COR-L47 (cell line): ENCODE data around the gene IQSEC3.
A peak's percentile ranks its signal among the peaks of the same experiment; 100 is the strongest.
"Not testable (repeated sequence)": the region's sequence is repeated elsewhere in the genome, so short reads cannot be mapped to it uniquely, and the experiment has no call there.

Experiments
- DNase-seq: peaks from one replicate; lab custom pipeline; 2025; lab: John Stamatoyannopoulos, UW

Gene IQSEC3

GRCh38 chr12:214003-214741, 147.6 kb downstream of the IQSEC3 start, which contains the start of gene SLC6A12:
Gene SLC6A12, minus strand, starts transcription at chr12:214157. Its CDS starts 4,171 bp downstream, at chr12:209986.
- DNase-seq, result no peak

DNA sequence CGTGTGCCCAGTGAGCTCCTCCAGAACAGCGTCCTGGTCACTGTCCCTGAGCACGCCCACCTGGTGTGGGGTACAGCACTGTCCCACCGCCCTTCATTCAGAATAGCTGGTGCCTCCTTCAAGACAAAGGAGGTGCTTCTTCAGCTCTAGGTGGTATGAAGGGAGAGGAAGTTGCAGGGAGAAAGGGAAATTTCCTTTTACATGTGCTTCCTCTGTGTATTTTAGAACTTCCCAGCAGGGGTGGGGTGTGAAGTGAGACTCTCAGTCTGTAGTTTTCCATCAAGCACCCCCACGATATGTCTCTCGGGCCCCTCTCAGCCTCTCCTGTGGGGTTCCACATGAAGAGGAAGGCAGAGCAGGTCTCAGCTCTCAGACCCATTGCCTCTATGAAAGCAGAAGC, 148.5 kb downstream of the IQSEC3 start:
- no peak for DNase-seq

DNA sequence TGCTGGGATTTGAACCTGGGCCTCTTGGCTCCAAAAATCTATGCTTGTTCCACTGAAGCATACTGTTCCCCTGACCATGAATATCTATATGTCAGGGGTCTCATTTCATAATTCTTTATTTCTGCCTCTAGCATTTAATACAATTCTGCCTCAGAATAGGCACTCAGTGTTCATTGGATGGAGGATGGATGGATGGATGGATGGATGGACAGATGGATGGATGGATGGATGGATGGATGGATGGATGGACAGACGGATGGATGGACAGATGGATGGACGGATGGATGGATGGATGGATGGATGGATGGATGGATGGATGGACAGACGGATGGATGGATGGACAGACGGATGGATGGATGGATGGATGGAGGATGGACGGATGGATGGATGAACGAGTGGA, 150.5 kb downstream of the IQSEC3 start:
- DNase-seq, result not testable (repeated sequence)

- DNase-seq, result no peak
Observed at GRCh38 chr12:218221-218620, 151.7 kb downstream of the IQSEC3 start.

- DNase-seq, result no peak
Observed at GRCh38 chr12:218728-219590, 152.4 kb downstream of the IQSEC3 start.

DNA sequence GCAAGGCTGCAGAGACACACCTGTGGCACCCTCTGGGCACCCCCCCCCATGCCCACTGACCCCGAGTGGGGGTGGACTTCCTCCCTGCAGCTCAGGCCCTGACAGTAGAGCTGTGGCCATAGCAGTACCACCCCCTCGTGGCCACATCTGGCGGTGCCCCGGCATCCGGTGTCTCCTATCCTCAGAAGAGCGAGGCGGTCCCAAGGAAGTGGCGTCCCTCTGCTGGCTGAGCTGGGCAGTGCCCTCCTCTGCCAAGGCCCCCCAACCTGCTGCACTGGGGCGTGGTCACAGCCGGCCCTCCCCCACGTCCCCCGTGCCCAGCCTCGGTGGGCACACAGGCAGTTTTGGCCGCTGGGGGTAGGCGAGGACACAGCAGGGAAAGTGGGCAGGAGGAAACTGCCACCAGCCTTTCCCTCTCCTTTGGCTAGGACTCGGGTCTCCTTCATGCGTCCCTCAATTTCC, 153.4 kb downstream of the IQSEC3 start:
- peak; percentile 75 for DNase-seq

GRCh38 chr12:220491-220890, 153.9 kb downstream of the IQSEC3 start:
- DNase-seq, result no peak

DNA sequence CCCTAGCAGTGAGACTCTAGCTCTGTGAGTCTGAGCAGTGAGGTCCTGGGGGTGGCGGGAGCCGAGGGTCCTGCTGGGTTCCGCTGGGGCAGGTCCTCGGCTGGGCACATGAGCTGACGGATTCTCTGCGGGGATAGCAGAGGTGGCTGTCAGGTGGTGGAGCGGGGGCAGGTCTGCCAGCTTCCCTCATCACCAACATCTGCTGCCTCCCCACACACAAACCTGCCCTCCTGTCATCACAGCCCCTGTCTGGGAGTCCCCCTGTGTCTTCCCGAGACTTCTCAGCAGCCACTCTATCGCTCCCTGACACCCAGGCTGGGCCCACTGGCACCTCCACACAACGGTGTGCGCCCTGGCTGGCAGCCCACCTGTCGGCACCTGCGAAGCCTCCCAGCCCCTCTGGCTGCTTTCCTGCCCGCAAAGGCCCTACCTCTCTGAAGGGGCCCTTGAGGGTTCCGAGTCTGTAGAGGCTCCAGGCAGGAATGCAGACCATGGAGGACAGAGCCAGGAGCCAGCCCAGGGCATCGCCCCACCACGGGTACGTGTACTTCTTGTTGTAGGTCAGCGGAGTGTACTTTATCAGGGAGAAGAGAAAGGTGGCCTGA, 154.5 kb downstream of the IQSEC3 start:
- no peak for DNase-seq

GRCh38 chr12:221736-222135, 155.2 kb downstream of the IQSEC3 start:
- DNase-seq, result no peak

DNA sequence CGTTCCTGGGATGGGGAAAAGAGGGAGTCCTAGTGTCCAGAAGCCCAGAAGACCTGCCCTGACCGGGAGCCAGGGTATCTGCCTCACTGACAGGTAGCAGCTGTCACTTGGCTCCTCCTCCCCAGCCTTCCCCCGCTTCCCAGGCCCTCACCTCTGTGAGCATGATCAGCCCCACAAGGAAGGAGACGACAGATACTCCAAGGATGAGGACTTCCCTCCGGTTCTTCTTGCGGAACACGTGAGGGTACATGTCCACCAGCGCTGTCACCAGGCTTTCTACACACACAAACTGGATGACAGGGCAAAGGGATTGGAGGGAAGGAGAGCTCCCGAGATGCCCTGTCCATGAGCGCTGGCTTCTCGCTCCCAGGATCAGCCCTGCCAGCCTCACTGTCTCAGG, 157.3 kb downstream of the IQSEC3 start:
- no peak for DNase-seq

- DNase-seq, result no peak
Observed at GRCh38 chr12:224330-224729, 157.8 kb downstream of the IQSEC3 start.

- DNase-seq, result no peak
Observed at GRCh38 chr12:225012-225411, 158.4 kb downstream of the IQSEC3 start.

DNA sequence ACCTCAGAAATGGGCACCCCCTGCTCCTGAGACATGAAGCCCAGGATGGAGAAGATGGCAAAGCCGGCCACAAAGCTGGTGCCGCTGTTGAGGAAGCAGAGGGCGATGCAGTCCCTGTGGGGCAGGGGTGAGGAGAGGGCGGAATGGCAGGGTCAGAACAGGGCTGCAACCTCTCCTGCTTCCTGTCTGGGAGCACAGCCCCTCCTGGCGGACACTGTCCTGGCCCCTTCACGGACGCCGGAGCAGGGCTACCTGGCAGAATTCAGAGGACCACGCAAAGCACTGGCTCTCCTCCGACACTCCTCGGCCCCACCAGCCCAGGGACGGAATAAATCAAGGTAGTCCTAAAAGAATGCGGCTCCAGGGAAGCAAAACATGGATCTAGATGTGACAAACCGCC, 159.8 kb downstream of the IQSEC3 start:
- no peak for DNase-seq

- DNase-seq, result no peak
Observed at GRCh38 chr12:227286-227915, 160.8 kb downstream of the IQSEC3 start.
